OCI-M2 (cell line): Measurements from ENCODE around the gene DPEP2.
"Not testable (repeated sequence)": the region's sequence is repeated elsewhere in the genome, so short reads cannot be mapped to it uniquely, and the experiment has no call there.

ENCODE experiments used
- DNase-seq: peaks from one replicate; lab custom pipeline; 2025; ENCODE audit not compliant: unreplicated experiment; lab: John Stamatoyannopoulos, UW

The DPEP2 gene

GRCh38 chr16:67940446-67941089 is 58.7 kb downstream of the DPEP2 start:
- no peak for DNase-seq

GRCh38 chr16:67939507-67940445 is 59.5 kb downstream of the DPEP2 start:
- no peak for DNase-seq

GRCh38 chr16:67937713-67938112 is 61.6 kb downstream of the DPEP2 start:
- not testable (repeated sequence) for DNase-seq
